Right cardiac atrium (tissue), 5 donors: ENCODE measurements around the gene RGS10. TPM values are rescaled to one million over a fixed set of nuclear protein-coding genes. Genes with fewer than 3 reads are reported as not detected.
"Not testable (repeated sequence)": the region's sequence is repeated elsewhere in the genome, so short reads cannot be mapped to it uniquely, and the experiment has no call there.

Experiments
- ATAC-seq, 2 donors: fragments of 200-7000 bp; cut with Tn5 transposase; one replicate each; pipeline versions ENCODE4 v1.8.0 to v1.9.1; 2020; ENCODE audit warnings: moderate library complexity in 2 of 2, mild to moderate bottlenecking in 1 of 2
- DNase-seq, 3 donors: peaks; one replicate each; pipeline ENCODE4 v3.0.0-alpha.2; 2020
- H3K27ac ChIP-seq: one replicate; pipeline ENCODE4 v1.5.1; 2013; ENCODE audit warnings: mild to moderate bottlenecking, low read length, control low read depth, moderate library complexity
- H3K27me3 ChIP-seq: one replicate; pipeline ENCODE4 v1.6.1; 2013; ENCODE audit not compliant: control insufficient read depth, insufficient read depth
- H3K4me1 ChIP-seq: one replicate; pipeline ENCODE4 v1.6.1; 2013; ENCODE audit warnings: low read length; ENCODE audit not compliant: control insufficient read depth, insufficient read depth
- H3K4me3 ChIP-seq: one replicate; pipeline ENCODE4 v1.5.1; 2013; ENCODE audit warnings: low read length, control low read depth
- H3K9me3 ChIP-seq: one replicate; pipeline ENCODE4 v1.6.1; 2013; ENCODE audit warnings: low read length; ENCODE audit not compliant: control insufficient read depth
- WGBS: extraction: QIAGEN DNeasy Blood & Tissue Kit; methylation state at CpG from one replicate; pipeline ENCODE4 v1.1.7; 2013; 5-methylcytosine and 5-hydroxymethylcytosine counted together
- intact Hi-C, 4 donors: fragments of 100-400 bp; cut with DNase I; formaldehyde crosslinking; loops; one replicate each; pipeline versions ENCODE4 v1.11.0 to v1.14.0; 2022 to 2023
- long read RNA-seq, 4 donors: library from polyadenylated mRNA; unstranded; transcript quantifications; one replicate each; pipeline ENCODE4 v2.0.0, GENCODE V29; 2020 to 2021
- polyA plus RNA-seq: library from polyadenylated mRNA; stranded (reverse); fragments of 200-250 nt; gene quantifications from one replicate; pipeline ENCODE4 v1.2.3, GENCODE V29; 2013
- total RNA-seq, 4 donors: library from RNA; stranded (reverse); fragmentation: NEBNext Ultra II Directional; extraction: Animal tissue kit (Norgen Biotek cat#: 25700); gene quantifications; one replicate each; pipeline ENCODE4 v1.2.1, GENCODE V29; 2021
- donor health status: healthy with polysubstance abuse.
- donor health status: DM: no; HTN: yes; CAD: no.
- donor health status: DM: no; HTN: no; CAD: no.
- donor health status: DM: no; HTN: yes; CAD: no; lungs with severe emphysema.
- donor health status: DM: yes; HTN: yes; CAD: no.

Gene RGS10
- total RNA-seq (1 to 10 TPM; 4.2 to 7.8 (median 6.8) TPM), polyA plus RNA-seq (6.0 TPM)
- long read RNA-seq, donor 1, partial matches to known transcripts = 0 of 4 reads
- long read RNA-seq, donor 1, other reads (novel, unspliced or antisense) = 0 of 4 reads
- long read RNA-seq, donor 2, partial matches to known transcripts = 0 of 4 reads
- long read RNA-seq, donor 2, other reads (novel, unspliced or antisense) = 2 of 4 reads
- long read RNA-seq, donor 3, partial matches to known transcripts = 0 of 2 reads
- long read RNA-seq, donor 3, other reads (novel, unspliced or antisense) = 0 of 2 reads
- long read RNA-seq, donor 4 = 0 reads

- peak within 1 kb of the TSS; percentile 59 for H3K4me3 ChIP-seq
- no peak within 1 kb of the TSS for H3K27ac ChIP-seq
- intact Hi-C loops = no loop called here
- DNase-seq = peak; percentile 85 to 94 (median 92)
- no peaks in the 10 kb centered on the region for H3K4me1 ChIP-seq
- no peaks in the 10 kb centered on the region for H3K9me3 ChIP-seq
- peak; percentile 96 to 97 for ATAC-seq
- no peaks in the 10 kb centered on the region for H3K27me3 ChIP-seq
- under 1% methylated on average over 69 of the region's 76 CpGs for WGBS
Measured at GRCh38 chr10:119542357-119542987, at the start of gene RGS10. Gene RGS10, minus strand, starts transcription at chr10:119542719. Its CDS starts 81 bp downstream, at chr10:119542638.

- ATAC-seq (no peak), DNase-seq (no peak)
- no peaks in the 10 kb centered on the region for H3K27me3 ChIP-seq
- H3K4me1 ChIP-seq = no peaks in the 10 kb centered on the region
- no peak overlapping the region for H3K27ac ChIP-seq
- no peak overlapping the region for H3K4me3 ChIP-seq
- 92% methylated on average over 4 of the region's 4 CpGs for WGBS
- H3K9me3 ChIP-seq = no peaks in the 10 kb centered on the region
- intact Hi-C loops = no loop called here
Measured at GRCh38 chr10:119588071-119588470, 45.6 kb upstream of the RGS10 start.

- intact Hi-C loops = no loop called here
- no peaks in the 10 kb centered on the region for H3K9me3 ChIP-seq
- ATAC-seq = no peak
- no peak overlapping the region for H3K4me3 ChIP-seq
- H3K27me3 ChIP-seq = no peaks in the 10 kb centered on the region
- H3K27ac ChIP-seq = no peak overlapping the region
- no peak for DNase-seq
- 98% methylated on average over 3 of the region's 3 CpGs for WGBS
- H3K4me1 ChIP-seq = no peaks in the 10 kb centered on the region
Measured at GRCh38 chr10:119578355-119578754, 35.8 kb upstream of the RGS10 start.

GRCh38 chr10:119575991-119576390 lies 33.5 kb upstream of the RGS10 start:
- intact Hi-C loops = no loop called here
- H3K27ac ChIP-seq = no peak overlapping the region

GRCh38 chr10:119575506-119575905 lies 33.0 kb upstream of the RGS10 start:
- DNase-seq = no peak
- H3K4me3 ChIP-seq = no peak overlapping the region
- no peaks in the 10 kb centered on the region for H3K9me3 ChIP-seq
- H3K27me3 ChIP-seq = no peaks in the 10 kb centered on the region
- WGBS = 43% methylated on average over 5 of the region's 5 CpGs
- intact Hi-C loops = no loop called here
- ATAC-seq = peak; percentile 41 to 57
- H3K4me1 ChIP-seq = no peaks in the 10 kb centered on the region
- H3K27ac ChIP-seq = no peak overlapping the region

More at GRCh38 chr10:119575991-119576390, 33.5 kb upstream of the RGS10 start:
- Histone ChIP-seq H3K9me3 (no peaks in the 10 kb centered on the region), H3K4me1 (no peaks in the 10 kb centered on the region), H3K27me3 (no peaks in the 10 kb centered on the region), H3K4me3 (no peak overlapping the region)
- ATAC-seq (no peak), DNase-seq (no peak)

- no peak for ATAC-seq
- Histone ChIP-seq H3K9me3 (no peaks in the 10 kb centered on the region), H3K27ac (no peak overlapping the region), H3K4me3 (no peak overlapping the region), H3K27me3 (no peaks in the 10 kb centered on the region), H3K4me1 (no peaks in the 10 kb centered on the region)
- intact Hi-C loops = no loop called here
- WGBS = 91% methylated on average over 8 of the region's 8 CpGs
- no peak for DNase-seq
Measured at GRCh38 chr10:119567978-119568377, 25.5 kb upstream of the RGS10 start.

GRCh38 chr10:119562097-119562496 lies 19.6 kb upstream of the RGS10 start:
- no peak for DNase-seq
- WGBS = 86% methylated on average over 4 of the region's 4 CpGs
- no peak overlapping the region for H3K27ac ChIP-seq
- no peaks in the 10 kb centered on the region for H3K9me3 ChIP-seq
- intact Hi-C loops = no loop called here
- no peaks in the 10 kb centered on the region for H3K27me3 ChIP-seq
- H3K4me3 ChIP-seq = no peak overlapping the region
- ATAC-seq = no peak
- H3K4me1 ChIP-seq = no peaks in the 10 kb centered on the region

GRCh38 chr10:119559511-119559910 lies 17.0 kb upstream of the RGS10 start:
- ATAC-seq, H3K27me3 ChIP-seq, H3K9me3 ChIP-seq, H3K27ac ChIP-seq, DNase-seq, H3K4me1 ChIP-seq, H3K4me3 ChIP-seq, intact Hi-C loops: not testable (repeated sequence)
- 94% methylated on average over 33 of the region's 33 CpGs for WGBS

- H3K27me3 ChIP-seq, ATAC-seq, H3K4me3 ChIP-seq, H3K4me1 ChIP-seq, DNase-seq, H3K9me3 ChIP-seq, intact Hi-C loops, H3K27ac ChIP-seq: not testable (repeated sequence)
- WGBS = 93% methylated on average over 2 of the region's 2 CpGs
Measured at GRCh38 chr10:119556081-119556480, 13.6 kb upstream of the RGS10 start.

GRCh38 chr10:119555178-119555784 lies 12.8 kb upstream of the RGS10 start:
- WGBS = 82% methylated on average over 6 of the region's 6 CpGs
- ATAC-seq (no peak), DNase-seq (no peak)
- Histone ChIP-seq H3K9me3 (no peaks in the 10 kb centered on the region), H3K4me3 (no peak overlapping the region), H3K27ac (no peak overlapping the region), H3K4me1 (no peaks in the 10 kb centered on the region), H3K27me3 (no peaks in the 10 kb centered on the region)
- intact Hi-C loops = no loop called here

GRCh38 chr10:119550827-119551226 lies 8.3 kb upstream of the RGS10 start:
- ATAC-seq = no peak
- intact Hi-C loops = no loop called here

More at GRCh38 chr10:119550827-119551226, 8.3 kb upstream of the RGS10 start:
- Histone ChIP-seq H3K9me3 (no peaks in the 10 kb centered on the region), H3K4me1 (no peaks in the 10 kb centered on the region), H3K27ac (no peak overlapping the region), H3K27me3 (no peaks in the 10 kb centered on the region), H3K4me3 (no peak overlapping the region)
- DNase-seq = no peak
- 79% methylated on average over 4 of the region's 4 CpGs for WGBS
